Measurements from ENCODE around the gene TLCD1.
A peak's percentile ranks its signal among the peaks of the same experiment; 100 is the strongest.

TLCD1 gene

DNA sequence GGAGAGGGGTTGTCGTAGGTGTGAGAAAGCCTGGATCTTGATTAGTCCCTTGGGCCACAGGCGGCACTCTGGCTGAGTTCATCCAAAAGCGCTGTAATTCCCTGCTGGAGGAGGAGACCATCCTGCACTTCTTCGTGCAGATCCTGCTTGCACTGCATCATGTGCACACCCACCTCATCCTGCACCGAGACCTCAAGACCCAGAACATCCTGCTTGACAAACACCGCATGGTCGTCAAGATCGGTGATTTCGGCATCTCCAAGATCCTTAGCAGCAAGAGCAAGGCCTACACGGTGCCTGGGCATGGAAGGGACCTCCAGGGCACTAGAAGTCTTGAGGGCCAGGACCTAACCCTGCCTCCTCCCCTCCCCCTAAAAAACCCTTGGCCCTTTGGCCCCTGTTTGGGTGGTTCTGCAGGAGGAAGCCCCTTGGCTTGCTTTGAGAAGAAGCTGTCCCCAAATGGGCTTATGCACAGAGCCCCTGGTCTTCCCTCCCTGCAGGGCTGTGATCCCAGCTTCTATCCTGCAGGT lies 8.7 kb upstream of the TLCD1 start:
- TF ChIP-seq CTCF (conservative IDR thresholded peaks at IDR 0.05; ENCODE audit: low read depth, low read length) = no peak
- H3K4me3 ChIP-seq (ENCODE audit: low read depth, low read length) = no peak overlapping the region
- DNase-seq (ENCODE audit: low read depth) = no peak

- H3K4me3 ChIP-seq (ENCODE audit: low read depth, low read length) = no peak overlapping the region
- no peak for DNase-seq (ENCODE audit: low read depth)
- no peak for TF ChIP-seq CTCF (conservative IDR thresholded peaks at IDR 0.05; ENCODE audit: low read depth, low read length)
Observed at GRCh38 chr17:28733346-28733745, 7.3 kb upstream of the TLCD1 start.

- no peak overlapping the region for H3K4me3 ChIP-seq (ENCODE audit: low read depth, low read length)
- no peak for TF ChIP-seq CTCF (conservative IDR thresholded peaks at IDR 0.05; ENCODE audit: low read depth, low read length)
- DNase-seq (ENCODE audit: low read depth) = no peak
Observed at GRCh38 chr17:28729950-28730330, 3.9 kb upstream of the TLCD1 start.

- peak within 1 kb of the TSS; percentile 93 for H3K4me3 ChIP-seq (ENCODE audit: low read depth, low read length)
- DNase-seq (ENCODE audit: low read depth) = peak; percentile 94
- TF ChIP-seq CTCF (conservative IDR thresholded peaks at IDR 0.05; ENCODE audit: low read depth, low read length) = no peak
Observed at GRCh38 chr17:28728364-28729200, 2.5 kb upstream of the TLCD1 start, which contains the start of gene NEK8. TSS of gene NEK8 (plus strand) at chr17:28728788. CDS start at chr17:28728814, 26 bp downstream.

- peak overlapping the region; percentile 69 for H3K4me3 ChIP-seq (ENCODE audit: low read depth, low read length)
- peak; percentile 96 for DNase-seq (ENCODE audit: low read depth)
- TF ChIP-seq CTCF (conservative IDR thresholded peaks at IDR 0.05; ENCODE audit: low read depth, low read length) = peak; percentile 97
Observed at GRCh38 chr17:28726627-28727491, 826 bp upstream of the TLCD1 start.

DNA sequence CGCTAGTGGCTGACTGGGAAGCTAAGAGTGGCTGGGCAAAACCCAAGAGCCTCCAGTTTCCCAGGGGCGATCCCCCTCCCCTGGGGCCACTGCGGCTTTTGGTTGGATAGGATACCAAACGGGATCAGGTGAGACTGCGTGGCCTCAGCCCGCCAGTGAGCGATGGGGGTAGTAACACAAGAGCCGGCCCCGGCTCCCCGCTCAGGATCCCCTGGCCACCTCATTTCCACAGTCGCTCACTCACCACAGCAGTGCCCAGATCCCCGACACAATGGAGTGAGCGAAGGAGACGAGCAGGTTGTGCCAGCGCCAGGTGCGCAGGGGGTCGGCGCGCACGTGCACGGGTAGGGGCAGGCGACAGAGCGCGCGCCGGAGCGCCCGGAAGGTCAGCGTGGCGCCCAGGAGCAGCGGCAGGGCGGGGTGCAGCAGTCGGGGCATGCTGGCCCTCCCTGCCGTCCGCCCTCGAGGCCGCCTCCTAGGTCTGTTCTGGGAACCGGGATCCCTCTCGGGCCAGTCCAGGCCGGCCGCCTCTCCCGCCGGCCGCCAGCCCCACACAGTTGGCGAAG lies 290 bp downstream of the TLCD1 start:
- peak overlapping the region; percentile 69 for H3K4me3 ChIP-seq (ENCODE audit: low read depth, low read length)
- TF ChIP-seq CTCF (conservative IDR thresholded peaks at IDR 0.05; ENCODE audit: low read depth, low read length) = no peak
- DNase-seq (ENCODE audit: low read depth) = peak; percentile 65
